HG03280 (cell line): ENCODE measurements around the gene XBP1.
"Not testable (repeated sequence)": the region's sequence is repeated elsewhere in the genome, so short reads cannot be mapped to it uniquely, and the experiment has no call there.

Experiments
- ATAC-seq: cut with Tn5 transposase; IDR thresholded peaks from one replicate; pipeline ENCODE4 v1.9.1; 2021; ENCODE audit warnings: mild to moderate bottlenecking, moderate library complexity; ENCODE audit not compliant: unreplicated experiment

The XBP1 gene

DNA sequence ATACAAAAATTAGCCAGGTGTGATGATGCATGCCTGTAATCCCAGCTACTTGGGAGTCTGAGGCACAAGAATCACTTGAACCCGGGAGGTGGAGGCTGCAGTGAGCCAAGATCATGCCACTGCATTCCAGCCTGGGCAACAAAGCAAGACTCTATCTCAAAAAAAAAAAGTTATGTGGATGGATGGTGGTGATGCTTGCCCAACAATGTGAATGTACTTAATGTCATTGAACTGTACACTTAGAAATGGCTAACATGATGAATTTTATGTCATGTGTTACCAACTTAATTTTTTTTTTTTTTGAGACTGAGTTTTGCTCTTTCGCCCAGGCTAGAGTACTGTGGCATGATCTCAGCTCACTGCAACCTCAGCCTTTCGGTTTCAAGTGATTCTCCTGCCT lies 45.9 kb downstream of the XBP1 start:
- not testable (repeated sequence) for ATAC-seq

DNA sequence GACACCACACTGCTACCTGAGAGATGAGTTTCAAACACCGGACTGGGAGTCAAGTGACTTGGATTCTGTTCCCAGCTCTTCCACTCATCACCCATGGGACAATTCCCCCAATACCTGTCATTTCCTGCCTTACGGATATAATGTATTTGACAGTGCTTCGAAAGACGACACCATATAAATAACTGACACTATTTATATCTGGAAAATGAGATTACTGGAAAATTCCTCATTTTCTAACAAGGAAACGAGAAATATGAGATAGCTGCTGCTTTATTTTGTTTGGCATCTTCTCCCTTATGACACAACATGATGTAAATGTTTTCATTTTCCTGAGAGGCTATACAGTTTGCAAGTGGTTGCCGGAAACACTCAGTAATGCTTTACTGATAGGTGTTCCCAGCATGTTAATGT lies 49.9 kb downstream of the XBP1 start:
- no peak for ATAC-seq
